Aorta (tissue), 5 donors: ENCODE measurements around the gene NCAM1. TPM values are rescaled to one million over a fixed set of nuclear protein-coding genes. Genes with fewer than 3 reads are reported as not detected.
"Not testable (repeated sequence)": the region's sequence is repeated elsewhere in the genome, so short reads cannot be mapped to it uniquely, and the experiment has no call there.

Source experiments
- ATAC-seq: fragments of 200-7000 bp; cut with Tn5 transposase; one replicate; pipeline ENCODE4 v1.9.1; 2022; ENCODE audit warnings: moderate library complexity; ENCODE audit not compliant: low FRiP score
- DNase-seq, 2 donors: peaks; one replicate each; pipeline ENCODE4 v3.0.0-alpha.2; 2020
- H3K27ac ChIP-seq, 2 donors: one replicate each; pipeline ENCODE4 v1.5.1; 2013; ENCODE audit warnings: low read length in 2 of 2, mild to moderate bottlenecking in 2 of 2, moderate library complexity in 2 of 2, control low read depth in 1 of 2, inconsistent platforms in 1 of 2, low read depth in 1 of 2
- H3K27me3 ChIP-seq, 2 donors: one replicate each; pipeline ENCODE4 v1.6.1; 2013; ENCODE audit warnings: control low read depth in 1 of 2, low read length in 1 of 2, mild to moderate bottlenecking in 1 of 2, moderate library complexity in 1 of 2; ENCODE audit not compliant: insufficient read depth in 2 of 2, control insufficient read depth in 1 of 2
- H3K36me3 ChIP-seq, 2 donors: one replicate each; pipeline ENCODE4 v1.6.1; 2013; ENCODE audit warnings: control low read depth in 1 of 2, low read length in 1 of 2, mild to moderate bottlenecking in 1 of 2; ENCODE audit not compliant: insufficient read depth in 2 of 2, control insufficient read depth in 1 of 2
- H3K4me1 ChIP-seq, 2 donors: one replicate each; pipeline ENCODE4 v1.6.1; 2013; ENCODE audit warnings: low read length in 2 of 2, control low read depth in 1 of 2, mild to moderate bottlenecking in 1 of 2, moderate library complexity in 1 of 2; ENCODE audit not compliant: insufficient read depth in 2 of 2, control insufficient read depth in 1 of 2
- H3K4me3 ChIP-seq, 2 donors: one replicate each; pipeline ENCODE4 v1.5.1; 2013; ENCODE audit warnings: low read length in 2 of 2, control low read depth in 1 of 2, mild to moderate bottlenecking in 1 of 2
- H3K9me3 ChIP-seq: one replicate; pipeline ENCODE4 v1.6.1; 2013; ENCODE audit warnings: mild to moderate bottlenecking, low read length; ENCODE audit not compliant: control insufficient read depth
- WGBS, 2 donors: extraction: QIAGEN DNeasy Blood & Tissue Kit; methylation state at CpG; one replicate each; pipeline ENCODE4 v1.1.7; 2013; 5-methylcytosine and 5-hydroxymethylcytosine counted together
- intact Hi-C, 2 donors: fragments of 100-400 bp; cut with DNase I; formaldehyde crosslinking; loops; one replicate each; pipeline versions ENCODE4 v1.14.2 to v1.15.0; 2022
- polyA plus RNA-seq, 2 donors: library from polyadenylated mRNA; stranded (reverse); fragments of 200-250 nt; gene quantifications; one replicate each; pipeline ENCODE4 v1.2.3, GENCODE V29; 2013
- total RNA-seq, 2 donors: library from RNA; stranded (reverse); fragmentation: NEBNext Ultra II Directional; extraction: Animal tissue kit (Norgen Biotek cat#: 25700); gene quantifications; one replicate each; pipeline ENCODE4 v1.2.1, GENCODE V29; 2021
- donor health status: healthy with polysubstance abuse.
- donor health status: Bipolar disorder and iron deficiency.
- donor health status: DM: no; HTN: no; CAD: no.
- donor health status: DM: no; HTN: no; CAD: no.
- donor health status: DM: yes; HTN: yes; CAD: no.

NCAM1 gene
- total and polyA plus RNA-seq, 4 donors: 1.8 to 19.4 (median 6.1) TPM

- H3K9me3 ChIP-seq: no peaks in the 10 kb centered on the region
- ATAC-seq (no peak), DNase-seq (no peak)
- H3K4me3 ChIP-seq: no peak overlapping the region
- no peak overlapping the region for H3K27ac ChIP-seq
- H3K4me1 ChIP-seq: no peaks in the 10 kb centered on the region
- no peaks in the 10 kb centered on the region for H3K36me3 ChIP-seq
- intact Hi-C loops: loop anchor here (2.0 to 10.0 kb wide), 4 partner anchors 701 to 1073 kb away; no protein-coding TSS in a partner anchor
- no peaks in the 10 kb centered on the region for H3K27me3 ChIP-seq
- WGBS, 2 donors: 74 to 78% methylated on average over 3 of the region's 3 CpGs
These were observed 326.6 kb downstream of the NCAM1 start for GRCh38 chr11:113287801-113288200.

GRCh38 chr11:113288286-113288863 lies 327.2 kb downstream of the NCAM1 start:
- H3K27ac ChIP-seq: no peak overlapping the region
- H3K27me3 ChIP-seq: no peaks in the 10 kb centered on the region
- H3K9me3 ChIP-seq: no peaks in the 10 kb centered on the region
- H3K4me3 ChIP-seq: no peak overlapping the region
- 87 to 92% methylated on average over 6 of the region's 6 CpGs for WGBS, 2 donors
- intact Hi-C loops: loop anchor here (2.0 to 10.0 kb wide), 4 partner anchors 702 to 1074 kb away; no protein-coding TSS in a partner anchor
- H3K4me1 ChIP-seq: no peaks in the 10 kb centered on the region
- no peak for DNase-seq
- H3K36me3 ChIP-seq: no peaks in the 10 kb centered on the region
- no peak for ATAC-seq

- H3K27me3 ChIP-seq: no peaks in the 10 kb centered on the region
- ATAC-seq: peak; percentile 72
- no peak overlapping the region for H3K27ac ChIP-seq
- no peaks in the 10 kb centered on the region for H3K4me1 ChIP-seq
- no peak overlapping the region for H3K4me3 ChIP-seq
- H3K9me3 ChIP-seq: no peaks in the 10 kb centered on the region
- DNase-seq: peak; percentile 71 to 85
- 48 to 55% methylated on average over 10 of the region's 10 CpGs for WGBS, 2 donors
- intact Hi-C loops: loop anchor here (2.0 to 10.0 kb wide), 6 partner anchors 171 to 1075 kb away; no protein-coding TSS in a partner anchor
- no peaks in the 10 kb centered on the region for H3K36me3 ChIP-seq
These were observed 328.4 kb downstream of the NCAM1 start for GRCh38 chr11:113289431-113290187.

GRCh38 chr11:113293936-113294335 lies 332.7 kb downstream of the NCAM1 start:
- H3K27ac ChIP-seq: no peak overlapping the region
- no peaks in the 10 kb centered on the region for H3K4me1 ChIP-seq
- H3K36me3 ChIP-seq: no peaks in the 10 kb centered on the region
- H3K9me3 ChIP-seq: peaks cover 2% of the 10 kb centered on the region
- 58 to 75% methylated on average over 5 of the region's 5 CpGs for WGBS, 2 donors
- H3K4me3 ChIP-seq: no peak overlapping the region
- H3K27me3 ChIP-seq: no peaks in the 10 kb centered on the region
- intact Hi-C loops: no loop called here
- ATAC-seq (no peak), DNase-seq (no peak)

GRCh38 chr11:113295993-113296392 lies 334.8 kb downstream of the NCAM1 start:
- DNase-seq (no peak), ATAC-seq (no peak)
- no peaks in the 10 kb centered on the region for H3K36me3 ChIP-seq
- intact Hi-C loops: no loop called here
- H3K9me3 ChIP-seq: peaks cover 2% of the 10 kb centered on the region
- no peak overlapping the region for H3K4me3 ChIP-seq
- WGBS, 2 donors: 83 to 90% methylated on average over 7 of the region's 7 CpGs
- no peaks in the 10 kb centered on the region for H3K27me3 ChIP-seq
- no peaks in the 10 kb centered on the region for H3K4me1 ChIP-seq
- no peak overlapping the region for H3K27ac ChIP-seq

- H3K9me3 ChIP-seq: peaks cover 2% of the 10 kb centered on the region
- no peak overlapping the region for H3K27ac ChIP-seq
- 87 to 92% methylated on average over 2 of the region's 2 CpGs for WGBS, 2 donors
- intact Hi-C loops: no loop called here
- H3K27me3 ChIP-seq: no peaks in the 10 kb centered on the region
- no peaks in the 10 kb centered on the region for H3K36me3 ChIP-seq
- H3K4me1 ChIP-seq: no peaks in the 10 kb centered on the region
- ATAC-seq: no peak
- H3K4me3 ChIP-seq: no peak overlapping the region
- no peak for DNase-seq
These were observed 335.4 kb downstream of the NCAM1 start for GRCh38 chr11:113296447-113297205.

- ATAC-seq, H3K27me3 ChIP-seq, DNase-seq, H3K36me3 ChIP-seq, H3K4me1 ChIP-seq, H3K27ac ChIP-seq, H3K9me3 ChIP-seq, H3K4me3 ChIP-seq, intact Hi-C loops: not testable (repeated sequence)
- WGBS, 2 donors: 90 to 94% methylated on average over 3 of the region's 3 CpGs
These were observed 337.3 kb downstream of the NCAM1 start for GRCh38 chr11:113298496-113298895.

GRCh38 chr11:113304916-113305315 lies 343.7 kb downstream of the NCAM1 start:
- DNase-seq (no peak), ATAC-seq (no peak)
- Histone ChIP-seq H3K27ac (no peak overlapping the region), H3K36me3 (no peaks in the 10 kb centered on the region), H3K4me3 (no peak overlapping the region), H3K4me1 (no peaks in the 10 kb centered on the region), H3K27me3 (no peaks in the 10 kb centered on the region), H3K9me3 (no peaks in the 10 kb centered on the region)
- intact Hi-C loops: loop anchor here (1.0 to 5.0 kb wide), 4 partner anchors 227 to 492 kb away; no protein-coding TSS in a partner anchor
